Measurements from ENCODE around the gene NUDCD2. TPM values are rescaled to one million over a fixed set of nuclear protein-coding genes. Genes with fewer than 3 reads are reported as not detected.

The NUDCD2 gene
- total and polyA plus RNA-seq, 9 of the 15 experiments (the other 6 are each of a cell fraction or from before 2014, with no cell fraction given), result 14.6 to 76.9 (median 32.5) TPM

- 85% methylated on average over 4 of the region's 6 CpGs for WGBS (ENCODE audit: insufficient coverage, low coverage, missing lambda C conversion rate)
- POLR2A ChIA-PET, result interaction anchor here (0.5 to 2.0 kb wide), 4 partner anchors 10 to 29 kb away, joined by 3 to 8 read pairs (median 4); partner anchors contain the start of genes HMMR and NUDCD2
- intact Hi-C loops (cut with micrococcal nuclease), result no loop called here
- TF ChIP-seq SMAD2 (IDR thresholded peaks at IDR 0.05; ENCODE audit: low read depth, low read length) (no peak), ZMIZ1 (IDR thresholded peaks at IDR 0.05; ENCODE audit: low read depth in 2 of 2, low read length in 2 of 2) (no peak), ILF3 (IDR thresholded peaks at IDR 0.05; ENCODE audit: borderline replicate concordance) (no peak), FOSL1 (tag; conservative IDR thresholded peaks at IDR 0.05) (no peak), ATF7 (IDR thresholded peaks at IDR 0.05) (no peak), TCFL5 (CRISPR knock-in tag; conservative IDR thresholded peaks at IDR 0.05) (no peak), ZZZ3 (IDR thresholded peaks at IDR 0.05) (no peak), RAD21 (CRISPR knock-in tag; conservative IDR thresholded peaks at IDR 0.05 in 1 of 2, IDR thresholded peaks at IDR 0.05 in 1 of 2) (0 out of 4 replicates have a peak, but pooled peaks of 1 of the 2 experiments have one; percentile 7)
- TF ChIP-seq, protein P1, sequence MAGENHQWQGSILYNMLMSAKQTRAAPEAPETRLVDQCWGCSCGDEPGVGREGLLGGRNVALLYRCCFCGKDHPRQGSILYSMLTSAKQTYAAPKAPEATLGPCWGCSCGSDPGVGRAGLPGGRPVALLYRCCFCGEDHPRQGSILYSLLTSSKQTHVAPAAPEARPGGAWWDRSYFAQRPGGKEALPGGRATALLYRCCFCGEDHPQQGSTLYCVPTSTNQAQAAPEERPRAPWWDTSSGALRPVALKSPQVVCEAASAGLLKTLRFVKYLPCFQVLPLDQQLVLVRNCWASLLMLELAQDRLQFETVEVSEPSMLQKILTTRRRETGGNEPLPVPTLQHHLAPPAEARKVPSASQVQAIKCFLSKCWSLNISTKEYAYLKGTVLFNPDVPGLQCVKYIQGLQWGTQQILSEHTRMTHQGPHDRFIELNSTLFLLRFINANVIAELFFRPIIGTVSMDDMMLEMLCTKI (IDR thresholded peaks at IDR 0.05; ENCODE audit: partially characterized antibody), result no peak
- TF ChIP-seq, protein P2, sequence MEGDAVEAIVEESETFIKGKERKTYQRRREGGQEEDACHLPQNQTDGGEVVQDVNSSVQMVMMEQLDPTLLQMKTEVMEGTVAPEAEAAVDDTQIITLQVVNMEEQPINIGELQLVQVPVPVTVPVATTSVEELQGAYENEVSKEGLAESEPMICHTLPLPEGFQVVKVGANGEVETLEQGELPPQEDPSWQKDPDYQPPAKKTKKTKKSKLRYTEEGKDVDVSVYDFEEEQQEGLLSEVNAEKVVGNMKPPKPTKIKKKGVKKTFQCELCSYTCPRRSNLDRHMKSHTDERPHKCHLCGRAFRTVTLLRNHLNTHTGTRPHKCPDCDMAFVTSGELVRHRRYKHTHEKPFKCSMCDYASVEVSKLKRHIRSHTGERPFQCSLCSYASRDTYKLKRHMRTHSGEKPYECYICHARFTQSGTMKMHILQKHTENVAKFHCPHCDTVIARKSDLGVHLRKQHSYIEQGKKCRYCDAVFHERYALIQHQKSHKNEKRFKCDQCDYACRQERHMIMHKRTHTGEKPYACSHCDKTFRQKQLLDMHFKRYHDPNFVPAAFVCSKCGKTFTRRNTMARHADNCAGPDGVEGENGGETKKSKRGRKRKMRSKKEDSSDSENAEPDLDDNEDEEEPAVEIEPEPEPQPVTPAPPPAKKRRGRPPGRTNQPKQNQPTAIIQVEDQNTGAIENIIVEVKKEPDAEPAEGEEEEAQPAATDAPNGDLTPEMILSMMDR (IDR thresholded peaks at IDR 0.05 in 2 of 3, conservative IDR thresholded peaks at IDR 0.05 in 1 of 3; ENCODE audit: insufficient read depth in 2 of 3, low read depth in 1 of 3, low read length in 3 of 3), result peak; percentile 24 to 41 (median 26); a peak in 2 of 6 replicates
- TF ChIP-seq, protein P3, sequence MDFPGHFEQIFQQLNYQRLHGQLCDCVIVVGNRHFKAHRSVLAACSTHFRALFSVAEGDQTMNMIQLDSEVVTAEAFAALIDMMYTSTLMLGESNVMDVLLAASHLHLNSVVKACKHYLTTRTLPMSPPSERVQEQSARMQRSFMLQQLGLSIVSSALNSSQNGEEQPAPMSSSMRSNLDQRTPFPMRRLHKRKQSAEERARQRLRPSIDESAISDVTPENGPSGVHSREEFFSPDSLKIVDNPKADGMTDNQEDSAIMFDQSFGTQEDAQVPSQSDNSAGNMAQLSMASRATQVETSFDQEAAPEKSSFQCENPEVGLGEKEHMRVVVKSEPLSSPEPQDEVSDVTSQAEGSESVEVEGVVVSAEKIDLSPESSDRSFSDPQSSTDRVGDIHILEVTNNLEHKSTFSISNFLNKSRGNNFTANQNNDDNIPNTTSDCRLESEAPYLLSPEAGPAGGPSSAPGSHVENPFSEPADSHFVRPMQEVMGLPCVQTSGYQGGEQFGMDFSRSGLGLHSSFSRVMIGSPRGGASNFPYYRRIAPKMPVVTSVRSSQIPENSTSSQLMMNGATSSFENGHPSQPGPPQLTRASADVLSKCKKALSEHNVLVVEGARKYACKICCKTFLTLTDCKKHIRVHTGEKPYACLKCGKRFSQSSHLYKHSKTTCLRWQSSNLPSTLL (IDR thresholded peaks at IDR 0.05), result no peak
Observed at GRCh38 chr5:163489055-163489744, 29.3 kb upstream of the NUDCD2 start.

More at GRCh38 chr5:163489055-163489744, 29.3 kb upstream of the NUDCD2 start:
- no peak overlapping the region for H3K27ac ChIP-seq (ENCODE audit: extremely low read depth, low read depth, low read length)
- no peaks in the 10 kb centered on the region for H3K9me1 ChIP-seq (ENCODE audit: control insufficient read depth, insufficient read depth, low read length)
- in situ Hi-C loops (cut with MboI), result no loop called here
- no peaks in the 10 kb centered on the region for H3K9me3 ChIP-seq (replicated peaks; ENCODE audit: control insufficient read depth, insufficient read depth, low read depth, low read length)
- no peaks in the 10 kb centered on the region for H3K4me1 ChIP-seq (replicated peaks in 1 of 2; ENCODE audit: control insufficient read depth in 2 of 2, insufficient read depth in 2 of 2, low read length in 2 of 2)
- BruUV-seq (replicated peaks), result no TSS peak
- peak in 1 of 4 experiments; percentile 12 for DNase-seq (ENCODE audit: extremely low read depth in 1 of 4, low spot score in 3 of 4)
- no peak overlapping the region for H2AFZ ChIP-seq (ENCODE audit: low read depth, low read length)
- FAIRE-seq, result peak; percentile 26
- H3K79me2 ChIP-seq (ENCODE audit: control insufficient read depth, insufficient read depth, low read length), result no peaks in the 10 kb centered on the region
- H3K4me2 ChIP-seq (ENCODE audit: insufficient read depth, low read length), result no peak overlapping the region
- no peak overlapping the region for H3K4me3 ChIP-seq
- ATAC-seq, result peak; percentile 76
- H3K27me3 ChIP-seq (ENCODE audit: control insufficient read depth in 2 of 2, insufficient read depth in 2 of 2, low read length in 2 of 2), result no peaks in the 10 kb centered on the region
- H4K20me1 ChIP-seq (replicated peaks; ENCODE audit: control insufficient read depth, insufficient read depth, low read length), result no peaks in the 10 kb centered on the region
- H3K36me3 ChIP-seq (ENCODE audit: control insufficient read depth, insufficient read depth, low read length), result peaks cover 78% of the 10 kb centered on the region
- no peak overlapping the region for H3K9ac ChIP-seq (ENCODE audit: insufficient read depth in 1 of 2, low read depth in 2 of 2, low read length in 2 of 2)
- CTCF ChIA-PET (ENCODE audit: low intra/inter-chr PET ratio), result no interaction called here

Data from K562 (cell line).